Posterior cingulate gyrus (tissue), 11 donors: Measurements from ENCODE around the gene OSER1.
"Not testable (repeated sequence)": the region's sequence is repeated elsewhere in the genome, so short reads cannot be mapped to it uniquely, and the experiment has no call there.

Experiments
- DNase-seq, 10 donors: peaks; one replicate each; pipeline versions ENCODE4 v3.0.0 to v3.0.0-alpha.2; 2020 to 2021; ENCODE audit warnings: mixed read lengths in 3 of 10
- intact Hi-C: fragments of 100-400 bp; cut with DNase I; formaldehyde crosslinking; loops from one replicate; pipeline ENCODE4 v1.15.1; 2023

Gene OSER1

GRCh38 chr20:44206132-44206531 lies 4.4 kb downstream of the OSER1 start:
- no peak for DNase-seq
- intact Hi-C loops = no loop called here

- no peak for DNase-seq
- intact Hi-C loops = no loop called here
Observed at GRCh38 chr20:44204832-44205215, 5.7 kb downstream of the OSER1 start.

DNA sequence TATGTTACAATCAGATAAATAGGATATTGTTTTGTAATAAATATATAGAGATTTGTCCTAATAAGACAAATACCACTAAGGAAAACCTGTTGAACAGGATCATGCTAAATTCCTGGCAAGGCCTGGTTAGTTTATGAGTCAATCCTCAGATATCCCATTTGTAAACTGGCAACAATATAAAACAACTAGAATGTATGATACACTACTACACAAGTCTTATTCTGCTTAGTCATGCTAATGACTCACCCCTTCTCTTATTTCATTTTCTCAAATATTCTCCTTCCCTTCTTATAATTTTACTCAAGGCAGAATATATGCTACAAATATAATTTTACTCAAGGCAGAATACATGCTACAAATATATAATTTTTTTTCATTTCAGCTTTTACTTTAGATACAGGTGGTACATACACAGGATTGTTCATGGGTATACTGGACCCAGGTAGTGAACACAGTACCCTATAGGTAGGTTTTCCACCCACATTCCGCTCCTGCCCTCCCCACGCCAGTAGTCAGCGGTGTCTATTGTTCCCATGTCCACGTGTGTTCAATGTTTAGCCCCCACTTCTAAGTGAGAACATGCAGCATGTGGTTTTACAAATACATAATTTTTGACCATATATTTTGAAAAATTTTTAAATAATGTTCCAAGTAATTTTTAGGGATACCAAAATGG lies 6.3 kb downstream of the OSER1 start:
- DNase-seq = no peak
- intact Hi-C loops = no loop called here

GRCh38 chr20:44203161-44203560 lies 7.4 kb downstream of the OSER1 start:
- no peak for DNase-seq

DNA sequence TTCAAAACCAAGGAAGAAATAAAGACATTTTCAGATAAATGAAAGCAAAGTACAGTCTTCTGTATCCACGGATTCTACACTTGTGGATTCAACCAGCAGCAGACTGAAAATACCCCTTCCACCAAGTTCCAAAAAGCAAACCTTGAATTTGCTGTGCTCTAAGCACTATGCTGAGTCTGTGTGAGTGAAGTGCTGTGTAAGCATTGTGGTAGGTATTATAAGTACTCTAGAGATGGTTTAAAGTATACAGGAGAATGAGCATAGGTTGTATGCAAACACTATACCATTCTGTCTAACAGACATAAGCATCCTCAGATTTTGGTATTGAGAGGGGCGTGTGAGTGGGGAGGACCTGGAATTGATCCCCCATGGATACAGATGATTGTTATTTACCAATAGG lies 9.6 kb downstream of the OSER1 start:
- intact Hi-C loops = no loop called here
- no peak for DNase-seq

More at GRCh38 chr20:44203161-44203560, 7.4 kb downstream of the OSER1 start:
- intact Hi-C loops = no loop called here

DNA sequence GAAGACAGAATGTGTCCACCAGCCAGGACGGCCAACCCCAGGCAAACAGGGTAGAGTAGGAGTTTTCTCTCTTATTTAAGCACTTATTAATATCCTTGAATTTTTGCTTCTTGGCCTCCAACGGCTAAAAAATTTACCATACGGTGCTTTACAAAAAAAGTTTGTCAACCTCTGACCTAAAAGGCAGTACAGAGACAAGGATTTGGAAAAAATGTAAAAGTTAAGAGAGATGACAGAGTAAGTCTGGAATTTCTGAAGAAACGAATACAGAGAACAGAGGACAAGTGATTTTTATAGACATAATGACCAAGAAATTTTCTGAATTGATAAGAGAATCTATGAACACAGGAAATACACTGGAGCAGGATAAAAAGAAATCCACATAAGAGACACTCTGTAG lies 10.2 kb downstream of the OSER1 start:
- intact Hi-C loops = no loop called here
- no peak for DNase-seq

- DNase-seq = no peak
- intact Hi-C loops = loop anchor here (10.0 kb wide), 1 partner anchor 455 kb away; no protein-coding TSS in a partner anchor
Observed at GRCh38 chr20:44199877-44200276, 10.7 kb downstream of the OSER1 start.

GRCh38 chr20:44198872-44199271 lies 11.7 kb downstream of the OSER1 start:
- intact Hi-C loops = loop anchor here (10.0 kb wide), 1 partner anchor 454 kb away; no protein-coding TSS in a partner anchor

DNA sequence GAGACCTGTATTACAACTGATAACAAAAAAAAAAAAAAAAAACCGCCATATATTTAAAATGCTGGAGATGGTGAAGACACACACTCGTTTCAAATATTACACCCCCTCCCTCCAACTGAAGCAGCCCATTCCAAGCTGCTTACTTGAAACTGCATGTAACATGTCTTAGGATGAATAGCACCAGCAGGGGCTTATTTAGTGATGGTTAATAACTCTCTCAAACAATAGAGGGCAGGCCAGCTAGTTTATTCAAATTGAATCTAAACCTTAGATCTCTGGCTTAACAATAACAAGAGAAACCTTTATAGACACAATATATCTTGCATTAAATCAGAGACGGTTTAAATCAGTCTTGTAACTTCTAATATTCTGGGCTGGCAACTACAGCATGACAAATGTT lies 14.3 kb downstream of the OSER1 start:
- intact Hi-C loops = loop anchor here (10.0 kb wide), 1 partner anchor 451 kb away; no protein-coding TSS in a partner anchor
- no peak for DNase-seq

More at GRCh38 chr20:44198872-44199271, 11.7 kb downstream of the OSER1 start:
- no peak for DNase-seq

DNA sequence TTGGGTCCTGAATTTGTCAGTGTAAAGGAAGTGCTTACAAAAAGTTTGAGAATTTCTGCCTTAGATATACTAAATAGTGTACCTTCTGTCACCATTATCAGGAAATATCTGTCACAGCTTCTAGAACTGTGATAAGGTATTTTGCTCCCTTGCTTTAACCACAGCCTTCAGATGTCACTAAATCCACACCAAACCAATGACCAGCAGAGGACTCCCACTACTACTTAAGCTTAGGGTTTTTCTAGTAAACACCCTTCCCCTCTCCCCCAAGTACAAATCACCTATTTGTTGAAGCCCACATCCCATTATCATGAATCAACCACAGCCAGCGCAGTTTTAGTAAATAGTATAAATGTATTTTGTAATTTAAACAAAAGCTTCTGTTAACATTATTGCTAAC lies 15.0 kb downstream of the OSER1 start:
- intact Hi-C loops = loop anchor here (10.0 kb wide), 1 partner anchor 451 kb away; no protein-coding TSS in a partner anchor
- no peak for DNase-seq

DNA sequence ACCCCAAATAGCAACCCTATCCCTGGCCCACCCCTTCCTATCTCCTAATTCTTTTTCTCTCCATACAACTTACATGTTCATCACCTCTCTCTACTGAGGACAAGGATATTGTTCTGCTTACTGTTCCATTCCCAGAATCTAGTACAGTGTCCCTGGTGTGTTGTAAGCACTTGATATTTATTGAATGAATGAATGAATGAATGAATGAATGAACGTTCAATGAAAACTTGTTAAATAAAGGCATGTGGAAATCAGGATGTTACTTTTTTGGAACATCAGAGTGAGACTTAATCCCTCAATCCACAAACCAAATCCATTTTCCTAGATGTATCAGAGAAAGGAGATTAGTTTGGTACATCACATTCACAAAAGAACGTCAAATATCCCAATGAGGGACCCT lies 16.8 kb downstream of the OSER1 start:
- intact Hi-C loops = loop anchor here (10.0 kb wide), 1 partner anchor 449 kb away; no protein-coding TSS in a partner anchor
- DNase-seq = no peak

GRCh38 chr20:44191640-44192039 lies 18.9 kb downstream of the OSER1 start:
- intact Hi-C loops = loop anchor here (10.0 kb wide), 1 partner anchor 447 kb away; no protein-coding TSS in a partner anchor
- DNase-seq = not testable (repeated sequence)

DNA sequence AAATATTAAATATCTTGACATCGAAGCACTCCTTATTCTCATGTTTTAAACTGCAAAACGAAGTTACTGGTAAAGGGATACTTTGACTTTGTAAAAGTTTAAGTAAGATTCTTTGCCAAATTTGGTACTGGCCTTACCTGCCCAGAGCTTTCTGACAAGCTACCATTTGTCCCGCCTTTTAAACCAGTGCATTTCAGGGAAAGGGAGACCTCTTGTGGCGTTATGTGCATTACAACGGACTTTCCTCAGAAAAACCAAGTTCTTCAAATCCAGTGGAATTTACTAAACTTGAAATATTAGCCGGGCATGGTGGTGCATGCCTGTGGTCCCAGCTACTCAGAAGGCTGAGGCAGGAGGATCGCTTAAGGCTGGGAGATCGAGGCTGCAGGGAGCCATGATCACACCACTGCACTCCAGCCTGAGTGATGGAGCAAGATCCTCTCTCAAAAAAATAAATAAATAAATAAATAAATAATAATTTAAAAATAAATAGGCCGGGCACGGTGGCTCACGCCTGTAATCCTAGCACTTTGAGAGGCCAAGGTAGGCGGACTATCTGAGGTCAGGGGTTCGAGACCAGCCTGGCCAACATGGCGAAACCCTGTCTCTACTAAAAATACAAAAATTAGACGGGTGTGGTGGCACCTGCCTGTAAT lies 20.2 kb downstream of the OSER1 start:
- DNase-seq = peak in 2 of 10 donors; percentile 24 to 42
- intact Hi-C loops = loop anchor here (1.0 to 10.0 kb wide), 2 partner anchors 74 to 446 kb away; no protein-coding TSS in a partner anchor

GRCh38 chr20:44188752-44189151 lies 21.8 kb downstream of the OSER1 start:
- intact Hi-C loops = no loop called here
- DNase-seq = no peak

DNA sequence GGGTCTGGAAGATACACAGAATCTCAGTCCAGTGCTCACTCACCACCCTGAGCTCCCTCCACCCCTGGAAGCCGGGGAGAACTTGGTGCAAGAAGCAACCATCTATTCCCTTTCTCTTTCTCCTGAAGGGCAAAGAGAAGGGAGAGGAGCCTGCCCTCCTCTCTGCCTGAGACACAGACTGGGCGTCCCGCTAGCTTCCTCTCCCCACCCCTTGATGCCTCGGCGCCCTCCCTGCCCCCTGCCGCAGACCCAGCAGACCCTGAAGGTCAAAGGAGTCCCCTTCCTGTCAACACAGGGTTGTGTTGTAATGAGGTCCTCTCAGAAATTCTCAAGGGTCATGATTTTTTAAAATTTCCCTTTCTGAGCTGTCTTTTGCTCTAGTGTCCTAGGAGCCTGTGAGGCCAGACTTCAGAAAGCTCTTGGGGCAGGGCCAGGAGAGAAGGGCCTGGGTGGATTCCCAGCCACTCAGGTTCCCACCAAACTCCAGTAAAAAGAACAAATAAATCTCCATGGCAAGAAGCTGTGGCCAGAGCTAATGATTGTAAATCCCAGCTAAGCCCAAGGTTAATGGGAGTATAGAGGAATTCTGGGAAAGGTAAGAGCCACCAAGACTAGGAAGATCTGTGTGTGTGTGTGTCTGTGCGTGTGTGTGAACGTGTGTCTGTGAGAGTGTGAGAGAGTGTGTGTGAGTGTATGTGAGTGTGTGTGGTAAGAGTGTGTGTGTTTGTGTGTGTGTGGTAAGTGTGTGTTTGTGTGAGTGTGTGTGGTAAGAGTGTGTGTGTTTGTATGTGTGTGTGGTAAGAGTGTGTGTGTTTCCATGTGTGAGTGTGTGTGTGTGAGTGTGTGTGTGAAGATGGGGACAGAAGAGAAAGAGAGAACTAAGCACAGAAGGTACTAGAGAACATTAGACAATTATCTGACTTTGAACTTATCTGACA lies 22.5 kb downstream of the OSER1 start:
- intact Hi-C loops = no loop called here

GRCh38 chr20:44187054-44187771 lies 23.4 kb downstream of the OSER1 start, which contains the start of gene JPH2:
Gene JPH2, minus strand, starts transcription at chr20:44187188. Its CDS starts 483 bp downstream, at chr20:44186705.
- intact Hi-C loops = no loop called here
- DNase-seq = peak in 1 of 10 donors; percentile 66

More for the DNA sequence above, 22.5 kb downstream of the OSER1 start:
- DNase-seq = no peak

DNA sequence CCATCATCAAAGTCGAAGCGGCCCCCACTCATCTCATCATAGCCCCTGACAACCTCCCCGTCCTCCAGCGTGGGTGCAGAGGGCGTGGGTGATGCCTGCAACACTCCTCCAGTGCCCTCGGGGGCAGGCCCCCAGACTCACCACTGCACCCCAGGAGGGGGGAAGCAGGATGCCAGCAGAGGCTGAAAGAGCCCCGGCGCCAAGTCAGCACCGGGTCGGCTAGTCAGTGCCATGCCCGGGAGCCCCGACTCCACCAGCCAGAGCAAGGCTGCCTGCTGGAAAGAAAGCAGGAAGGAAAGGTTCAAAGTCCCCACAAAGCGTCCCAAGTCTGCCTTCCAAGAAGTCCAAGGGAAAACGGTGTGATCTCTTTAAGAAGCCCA lies 23.9 kb downstream of the OSER1 start:
- intact Hi-C loops = no loop called here
- no peak for DNase-seq

DNA sequence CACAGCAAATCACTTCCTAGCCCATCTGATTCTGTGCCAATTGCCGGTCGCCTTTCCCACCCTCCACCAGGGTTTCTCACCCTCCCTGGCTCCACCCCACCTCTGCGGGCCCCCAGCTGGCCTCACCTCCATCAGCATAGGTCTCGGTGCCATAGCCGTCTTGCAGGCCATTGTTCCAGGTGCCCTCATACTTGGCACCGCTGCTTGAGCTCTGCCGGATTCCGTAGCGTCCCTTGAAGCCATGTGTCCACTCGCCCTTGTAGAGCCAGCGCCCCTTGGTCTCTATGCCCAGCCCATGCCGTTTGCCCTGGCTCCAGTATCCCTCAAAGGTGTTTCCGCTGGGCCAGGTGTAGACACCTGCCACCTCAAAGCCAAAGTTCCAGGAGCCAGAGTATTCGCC lies 24.4 kb downstream of the OSER1 start:
- intact Hi-C loops = no loop called here
- no peak for DNase-seq

DNA sequence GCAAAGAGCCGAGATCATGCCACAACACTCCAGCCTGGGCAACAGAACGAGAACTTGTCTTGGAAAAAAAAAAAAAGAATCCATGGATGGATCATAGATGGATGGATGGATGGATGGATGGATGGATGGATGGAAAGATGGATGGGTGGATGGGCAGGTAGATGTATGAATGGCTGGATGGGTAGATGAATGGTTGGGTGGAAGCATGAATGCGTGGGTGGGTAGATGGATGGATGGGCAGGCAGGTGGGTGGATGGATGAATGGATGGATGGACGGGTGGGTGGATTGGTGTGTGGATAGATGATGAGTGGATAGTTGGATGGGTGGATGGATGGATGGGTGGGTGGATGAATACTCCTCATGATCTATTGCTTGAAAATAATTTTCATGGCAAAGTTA lies 25.0 kb downstream of the OSER1 start:
- intact Hi-C loops = no loop called here
- DNase-seq = no peak

DNA sequence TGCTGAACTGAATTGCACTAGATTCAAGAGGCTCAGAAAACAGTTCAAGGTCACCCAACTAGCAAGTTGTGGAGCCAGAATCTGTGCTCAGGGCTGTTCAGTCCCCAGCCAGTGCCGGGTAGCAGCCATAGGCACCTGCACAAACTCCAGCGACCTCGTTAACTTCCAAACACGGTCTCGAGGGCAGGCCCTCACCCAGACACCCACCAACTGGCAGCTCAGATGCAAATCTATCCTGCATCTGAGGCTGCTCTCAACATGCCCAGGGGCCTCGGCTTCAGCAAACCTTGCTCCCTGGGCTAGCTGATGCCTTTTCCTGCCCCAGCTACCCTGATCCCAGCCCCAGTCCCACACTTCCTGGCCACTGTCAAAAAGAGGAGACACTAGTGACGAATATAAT lies 27.3 kb downstream of the OSER1 start:
- intact Hi-C loops = no loop called here
- DNase-seq = no peak
